DOHH2 (cell line): ENCODE measurements around the gene MAPK12.

Experiments used
- EZH2phosphoT487 ChIP-seq: fragments of 200-600 bp; sonication (generic); IDR thresholded peaks from 2 replicates; pipeline ENCODE4 v1.6.1; 2017; ENCODE audit warnings: borderline replicate concordance, mild to moderate bottlenecking, antibody characterized with exemption, low read length, moderate library complexity, mixed read lengths
- TF ChIP-seq, protein P1 (sequence below): fragments of 200-600 bp; sonication (generic); IDR thresholded peaks from one replicate; pipeline ENCODE4 v1.5.1; 2014; ENCODE audit warnings: antibody characterized with exemption, mild to moderate bottlenecking, low read depth, low read length; ENCODE audit not compliant: poor library complexity, severe bottlenecking

DNA sequence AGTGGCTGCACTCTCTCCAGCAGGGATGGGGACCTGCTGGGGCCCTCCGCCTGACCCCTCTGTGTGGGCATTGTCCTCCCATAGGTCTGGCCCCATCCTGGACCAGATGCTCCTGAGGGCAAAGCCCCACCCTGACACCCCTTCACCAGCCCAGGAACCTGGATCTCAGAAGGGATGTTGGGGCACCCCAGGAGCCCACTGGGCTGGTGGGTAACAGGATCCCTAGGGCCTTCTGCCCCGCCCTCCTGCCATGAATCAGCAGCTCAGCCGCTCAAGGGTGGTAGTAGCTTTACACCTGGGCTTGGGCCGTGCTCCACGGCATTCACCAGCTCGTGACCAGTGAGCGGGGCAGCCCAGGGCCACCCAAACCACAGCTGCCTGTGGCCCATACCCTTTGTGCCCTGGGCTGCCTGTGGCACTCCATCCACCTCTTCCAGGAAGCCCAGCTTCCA, 1.0 kb upstream of the MAPK12 start:
- TF ChIP-seq, protein P1, sequence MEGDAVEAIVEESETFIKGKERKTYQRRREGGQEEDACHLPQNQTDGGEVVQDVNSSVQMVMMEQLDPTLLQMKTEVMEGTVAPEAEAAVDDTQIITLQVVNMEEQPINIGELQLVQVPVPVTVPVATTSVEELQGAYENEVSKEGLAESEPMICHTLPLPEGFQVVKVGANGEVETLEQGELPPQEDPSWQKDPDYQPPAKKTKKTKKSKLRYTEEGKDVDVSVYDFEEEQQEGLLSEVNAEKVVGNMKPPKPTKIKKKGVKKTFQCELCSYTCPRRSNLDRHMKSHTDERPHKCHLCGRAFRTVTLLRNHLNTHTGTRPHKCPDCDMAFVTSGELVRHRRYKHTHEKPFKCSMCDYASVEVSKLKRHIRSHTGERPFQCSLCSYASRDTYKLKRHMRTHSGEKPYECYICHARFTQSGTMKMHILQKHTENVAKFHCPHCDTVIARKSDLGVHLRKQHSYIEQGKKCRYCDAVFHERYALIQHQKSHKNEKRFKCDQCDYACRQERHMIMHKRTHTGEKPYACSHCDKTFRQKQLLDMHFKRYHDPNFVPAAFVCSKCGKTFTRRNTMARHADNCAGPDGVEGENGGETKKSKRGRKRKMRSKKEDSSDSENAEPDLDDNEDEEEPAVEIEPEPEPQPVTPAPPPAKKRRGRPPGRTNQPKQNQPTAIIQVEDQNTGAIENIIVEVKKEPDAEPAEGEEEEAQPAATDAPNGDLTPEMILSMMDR = no peak
- no peak for TF ChIP-seq EZH2phosphoT487
